Bronchial epithelial cell (primary cell): ENCODE results near the gene DEF6. TPM values are rescaled to one million over a fixed set of nuclear protein-coding genes. Genes with fewer than 3 reads are reported as not detected.

Experiments used
- DNase-seq: peaks from one replicate; pipeline ENCODE4 v3.0.0-alpha.2; 2010; ENCODE audit warnings: low read depth
- FAIRE-seq: peaks from 2 replicates; lab custom pipeline; 2011; peaks lifted over from hg19 to GRCh38; lab: Jason Lieb, UNC
- H3K27me3 ChIP-seq: 2 replicates; pipeline ENCODE4 v1.5.1; 2011; ENCODE audit warnings: low read length; ENCODE audit not compliant: control insufficient read depth, insufficient read depth
- H3K36me3 ChIP-seq: 2 replicates; pipeline ENCODE4 v1.5.1; 2011; ENCODE audit warnings: low read length; ENCODE audit not compliant: control insufficient read depth, insufficient read depth
- H3K4me3 ChIP-seq: 2 replicates; pipeline ENCODE4 v1.5.1; 2011; ENCODE audit warnings: mild to moderate bottlenecking, low read depth, low read length, control low read depth
- CTCF ChIP-seq: IDR thresholded peaks from 2 replicates; pipeline ENCODE4 v1.5.1; 2011; ENCODE audit warnings: mild to moderate bottlenecking, moderate library complexity, low read length, control low read depth, inconsistent platforms; ENCODE audit not compliant: insufficient read depth, severe bottlenecking
- total RNA-seq: library from RNA; depleted of rRNA; stranded (reverse); fragments of >200 nt; gene quantifications from 2 replicates; pipeline ENCODE4 v1.2.1, GENCODE V29; 2014

DEF6 gene
- total RNA-seq, 1 donor from 2014 or later, result 25.0 TPM

GRCh38 chr6:35287671-35288396 lies 9.8 kb upstream of the DEF6 start:
- Histone ChIP-seq H3K4me3 (no peak overlapping the region), H3K36me3 (peaks cover 12% of the 10 kb centered on the region), H3K27me3 (no peaks in the 10 kb centered on the region)
- DNase-seq (no peak), FAIRE-seq (no peak)
- TF ChIP-seq CTCF, result no peak

GRCh38 chr6:35288834-35289233 lies 8.8 kb upstream of the DEF6 start:
- Histone ChIP-seq H3K27me3 (no peaks in the 10 kb centered on the region), H3K36me3 (peaks cover 12% of the 10 kb centered on the region), H3K4me3 (no peak overlapping the region)
- no peak for TF ChIP-seq CTCF
- FAIRE-seq, result no peak
- DNase-seq, result no peak

- Histone ChIP-seq H3K4me3 (no peak overlapping the region), H3K36me3 (peaks cover 12% of the 10 kb centered on the region), H3K27me3 (no peaks in the 10 kb centered on the region)
- no peak for TF ChIP-seq CTCF
- DNase-seq (no peak), FAIRE-seq (no peak)
These were observed 6.1 kb upstream of the DEF6 start for GRCh38 chr6:35291491-35291890.

- FAIRE-seq, result no peak
- TF ChIP-seq CTCF, result no peak
These were observed 5.1 kb upstream of the DEF6 start for GRCh38 chr6:35292494-35292893.

GRCh38 chr6:35293681-35294080 lies 3.9 kb upstream of the DEF6 start:
- no peak for FAIRE-seq
- peaks cover 7% of the 10 kb centered on the region for H3K36me3 ChIP-seq

More at GRCh38 chr6:35292494-35292893, 5.1 kb upstream of the DEF6 start:
- Histone ChIP-seq H3K36me3 (peaks cover 11% of the 10 kb centered on the region), H3K4me3 (no peak overlapping the region), H3K27me3 (no peaks in the 10 kb centered on the region)
- no peak for DNase-seq

More at GRCh38 chr6:35293681-35294080, 3.9 kb upstream of the DEF6 start:
- DNase-seq, result no peak
- no peak for TF ChIP-seq CTCF
- Histone ChIP-seq H3K27me3 (no peaks in the 10 kb centered on the region), H3K4me3 (no peak overlapping the region)
